Type B pancreatic cell (in vitro differentiated cells): ENCODE data around the gene GSTP1. TPM values are rescaled to one million over a fixed set of nuclear protein-coding genes. Genes with fewer than 3 reads are reported as not detected.
"Not testable (repeated sequence)": the region's sequence is repeated elsewhere in the genome, so short reads cannot be mapped to it uniquely, and the experiment has no call there.

ENCODE experiments used
- DNase-seq: peaks from one replicate; pipeline ENCODE4 v3.0.0; 2021; ENCODE audit warnings: mixed read lengths; ENCODE audit not compliant: unreplicated experiment; ENCODE audit errors: extremely low spot score
- H3K27ac Mint-ChIP-seq: 2 replicates; pipeline ENCODE4 v1.8.0; 2021; ENCODE audit warnings: mild to moderate bottlenecking, mixed read lengths
- H3K27me3 Mint-ChIP-seq: 2 replicates; pipeline ENCODE4 v1.8.0; 2021; ENCODE audit warnings: mixed read lengths
- H3K36me3 Mint-ChIP-seq: 2 replicates; pipeline ENCODE4 v1.8.0; 2021; ENCODE audit warnings: mixed read lengths
- H3K4me1 Mint-ChIP-seq: one replicate; pipeline ENCODE4 v1.8.0; 2021; ENCODE audit warnings: mixed read lengths; ENCODE audit not compliant: unreplicated experiment
- H3K4me3 Mint-ChIP-seq: 2 replicates; pipeline ENCODE4 v1.8.0; 2021; ENCODE audit warnings: mild to moderate bottlenecking, mixed read lengths
- H3K9me3 Mint-ChIP-seq: 2 replicates; pipeline ENCODE4 v1.8.0; 2021; ENCODE audit warnings: mixed read lengths
- total RNA-seq: library from RNA; stranded (reverse); gene quantifications from 2 replicates; pipeline ENCODE4 v1.2.1, GENCODE V29; 2021; ENCODE audit warnings: low replicate concordance
- TF ChIP-seq, protein P1 (sequence below): fragments of 200-600 bp; sonication (generic); conservative IDR thresholded peaks from 2 replicates; pipeline ENCODE4 v1.5.0; 2021; ENCODE audit warnings: antibody characterized with exemption, mild to moderate bottlenecking

The GSTP1 gene
- total RNA-seq, 1 donor from 2014 or later, result 1,009 TPM

DNA sequence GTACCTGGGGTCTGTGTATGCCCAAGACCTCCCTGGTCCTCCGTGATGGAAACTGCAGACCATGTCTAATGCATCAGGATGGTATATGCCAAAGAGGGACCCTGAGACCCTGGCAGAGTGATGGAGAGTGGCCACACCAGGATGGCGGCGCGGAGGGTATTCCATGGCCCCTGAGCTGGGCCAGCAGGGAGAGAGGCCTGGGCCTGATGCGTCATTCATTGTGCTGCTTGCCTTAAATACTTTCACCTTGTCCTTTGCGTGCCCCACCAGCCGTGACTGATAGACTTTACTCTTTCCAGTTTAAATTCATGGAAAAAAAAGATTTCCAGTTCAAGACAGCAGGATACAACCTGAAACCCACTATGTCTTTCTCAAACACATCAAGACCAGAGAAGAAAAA, 17.5 kb downstream of the GSTP1 start:
- peaks cover 15% of the 10 kb centered on the region for H3K27me3 Mint-ChIP-seq
- H3K4me1 Mint-ChIP-seq, result peaks cover 10% of the 10 kb centered on the region

GRCh38 chr11:67604119-67604518, 20.5 kb downstream of the GSTP1 start:
- not testable (repeated sequence) for H3K9me3 Mint-ChIP-seq, H3K4me1 Mint-ChIP-seq, H3K36me3 Mint-ChIP-seq, DNase-seq
- Mint-ChIP-seq H3K4me3 (peak overlapping the region; percentile 42), H3K27me3 (peaks cover 15% of the 10 kb centered on the region), H3K27ac (peak overlapping the region; percentile 31)

More for the DNA sequence above, 17.5 kb downstream of the GSTP1 start:
- no peak for DNase-seq
- TF ChIP-seq, protein P1, sequence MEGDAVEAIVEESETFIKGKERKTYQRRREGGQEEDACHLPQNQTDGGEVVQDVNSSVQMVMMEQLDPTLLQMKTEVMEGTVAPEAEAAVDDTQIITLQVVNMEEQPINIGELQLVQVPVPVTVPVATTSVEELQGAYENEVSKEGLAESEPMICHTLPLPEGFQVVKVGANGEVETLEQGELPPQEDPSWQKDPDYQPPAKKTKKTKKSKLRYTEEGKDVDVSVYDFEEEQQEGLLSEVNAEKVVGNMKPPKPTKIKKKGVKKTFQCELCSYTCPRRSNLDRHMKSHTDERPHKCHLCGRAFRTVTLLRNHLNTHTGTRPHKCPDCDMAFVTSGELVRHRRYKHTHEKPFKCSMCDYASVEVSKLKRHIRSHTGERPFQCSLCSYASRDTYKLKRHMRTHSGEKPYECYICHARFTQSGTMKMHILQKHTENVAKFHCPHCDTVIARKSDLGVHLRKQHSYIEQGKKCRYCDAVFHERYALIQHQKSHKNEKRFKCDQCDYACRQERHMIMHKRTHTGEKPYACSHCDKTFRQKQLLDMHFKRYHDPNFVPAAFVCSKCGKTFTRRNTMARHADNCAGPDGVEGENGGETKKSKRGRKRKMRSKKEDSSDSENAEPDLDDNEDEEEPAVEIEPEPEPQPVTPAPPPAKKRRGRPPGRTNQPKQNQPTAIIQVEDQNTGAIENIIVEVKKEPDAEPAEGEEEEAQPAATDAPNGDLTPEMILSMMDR, result no peak
- Mint-ChIP-seq H3K9me3 (no peaks in the 10 kb centered on the region), H3K4me3 (no peak overlapping the region), H3K27ac (peak overlapping the region; percentile 4), H3K36me3 (no peaks in the 10 kb centered on the region)

DNA sequence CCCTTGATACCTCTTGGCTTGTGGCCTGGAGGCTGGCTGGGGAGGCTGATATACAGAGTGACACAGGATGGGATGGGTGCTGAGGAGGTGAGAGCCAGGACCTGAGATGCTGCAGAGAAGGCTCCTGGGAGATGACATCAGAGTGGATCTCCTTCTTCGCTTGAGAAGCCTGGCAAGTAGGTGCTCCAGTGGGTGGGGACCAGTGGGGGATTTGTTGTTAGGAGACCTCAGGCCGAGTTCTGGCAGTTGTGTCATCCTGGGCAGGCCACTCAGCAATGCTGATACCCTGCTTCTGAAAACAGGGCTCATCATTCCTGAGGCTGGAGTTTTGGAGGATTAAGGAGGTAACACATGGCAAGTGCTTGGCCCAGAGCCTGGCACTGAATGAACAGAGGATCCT, 21.2 kb downstream of the GSTP1 start:
- Mint-ChIP-seq H3K4me1 (peaks cover 10% of the 10 kb centered on the region), H3K9me3 (no peaks in the 10 kb centered on the region), H3K4me3 (peak overlapping the region; percentile 42), H3K36me3 (no peaks in the 10 kb centered on the region), H3K27ac (no peak overlapping the region), H3K27me3 (peaks cover 13% of the 10 kb centered on the region)
- TF ChIP-seq, protein P1, result no peak
- no peak for DNase-seq

DNA sequence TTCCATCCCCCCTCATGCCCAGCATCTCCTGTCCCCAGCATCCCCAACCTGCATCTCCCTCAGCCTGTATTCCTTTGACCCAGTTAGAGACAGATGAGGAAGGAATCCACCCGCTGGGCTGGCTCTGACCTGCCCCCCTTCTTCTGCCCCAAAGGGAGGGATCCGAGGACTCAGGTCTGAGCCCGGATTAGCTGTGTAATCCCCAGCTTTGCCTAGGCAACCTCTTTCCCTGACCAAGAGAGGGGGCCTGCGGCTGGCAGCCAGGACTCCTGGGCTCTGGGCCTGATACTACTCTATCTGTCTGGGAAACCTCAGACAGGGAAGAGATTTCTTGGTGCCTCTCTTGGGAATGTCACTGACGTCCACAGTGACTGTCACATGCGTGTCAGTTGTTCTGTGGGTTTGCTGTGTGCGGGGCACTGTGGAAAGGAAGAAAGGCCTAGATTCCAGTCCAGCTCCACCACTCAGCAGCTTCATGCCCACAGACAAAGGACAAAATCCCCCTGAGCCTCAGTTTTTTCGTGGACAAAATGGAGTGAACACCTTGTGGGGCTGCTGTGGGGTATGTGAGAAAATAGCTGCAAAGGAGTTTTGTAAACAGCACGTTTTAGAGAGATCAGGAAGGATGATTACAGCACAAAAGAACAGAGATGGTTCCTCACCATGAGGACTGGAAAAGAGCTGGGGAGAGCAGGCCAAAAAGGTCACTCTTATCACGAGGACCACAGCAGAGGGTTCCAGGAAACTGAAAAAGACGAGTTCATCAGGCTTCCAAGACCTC, 21.8 kb downstream of the GSTP1 start:
- Mint-ChIP-seq H3K27me3 (peaks cover 12% of the 10 kb centered on the region), H3K4me3 (peak overlapping the region; percentile 72), H3K4me1 (peaks cover 10% of the 10 kb centered on the region), H3K36me3 (no peaks in the 10 kb centered on the region), H3K9me3 (no peaks in the 10 kb centered on the region), H3K27ac (no peak overlapping the region)
- TF ChIP-seq, protein P1, result no peak
- no peak for DNase-seq

DNA sequence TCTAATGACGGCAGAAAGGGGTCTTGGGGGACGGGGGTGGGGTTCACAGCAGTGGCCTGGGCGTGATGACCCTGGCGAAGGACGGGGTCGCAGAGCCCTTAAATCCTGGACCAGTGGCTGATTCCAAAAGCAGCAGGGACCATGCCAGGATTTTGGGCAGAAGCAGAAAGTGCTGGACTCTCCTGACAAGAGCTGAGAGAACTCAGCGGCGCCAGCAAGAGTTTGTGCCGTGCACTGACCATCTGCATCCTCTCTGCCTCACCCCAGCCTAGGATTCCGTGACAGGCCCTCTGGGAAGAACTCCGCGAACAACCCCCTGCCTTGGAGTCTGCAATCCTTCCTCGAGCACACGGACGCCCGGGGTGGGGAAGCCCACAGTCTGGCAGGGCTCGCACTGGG, 22.5 kb downstream of the GSTP1 start:
- TF ChIP-seq, protein P1, result no peak
- H3K27ac Mint-ChIP-seq, result peak overlapping the region; percentile 46
- H3K36me3 Mint-ChIP-seq, result no peaks in the 10 kb centered on the region
- H3K4me3 Mint-ChIP-seq, result peak overlapping the region; percentile 89
- no peaks in the 10 kb centered on the region for H3K9me3 Mint-ChIP-seq
- H3K4me1 Mint-ChIP-seq, result peaks cover 6% of the 10 kb centered on the region
- no peak for DNase-seq
- peaks cover 12% of the 10 kb centered on the region for H3K27me3 Mint-ChIP-seq

DNA sequence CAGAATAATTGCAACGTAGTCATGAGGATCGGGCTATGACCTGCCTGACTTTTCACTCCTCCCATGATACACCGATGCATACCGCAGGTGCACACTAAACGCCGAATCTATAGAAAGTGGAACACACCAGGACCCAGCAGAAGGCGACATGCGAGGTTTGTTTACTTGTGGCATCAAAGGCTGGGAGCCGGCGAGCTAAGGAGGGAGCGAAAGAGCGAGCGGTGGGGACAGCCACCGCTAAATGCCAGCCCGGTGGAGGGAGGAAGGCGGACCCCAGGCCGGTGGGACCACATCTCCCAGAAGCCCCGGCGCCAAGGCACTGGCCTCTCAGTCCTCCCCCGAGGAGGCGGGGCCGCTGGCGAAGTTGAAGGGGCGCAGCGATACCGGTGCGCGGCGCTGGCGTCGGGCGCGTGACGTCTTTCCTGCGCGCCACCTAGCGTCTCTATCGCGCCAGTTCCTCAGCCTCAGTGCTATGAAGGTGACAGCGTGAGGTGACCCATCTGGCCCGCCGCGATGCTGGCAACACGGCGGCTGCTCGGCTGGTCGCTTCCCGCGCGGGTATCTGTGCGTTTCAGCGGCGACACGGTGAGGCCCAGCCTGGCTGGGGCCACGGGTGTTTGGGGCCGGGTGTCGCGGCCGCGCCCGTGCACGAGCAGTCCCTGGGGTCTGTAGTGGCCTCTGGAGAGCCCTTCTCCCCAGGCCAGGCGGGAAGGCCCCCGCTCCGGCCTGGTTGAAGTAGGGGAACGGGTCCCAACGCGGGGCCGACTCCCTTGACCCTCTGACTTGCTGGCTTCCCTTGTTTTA, 23.1 kb downstream of the GSTP1 start, which contains the start of gene NDUFV1:
NDUFV1 (plus strand) TSS at position 445 of the 804 bp plus-strand sequence; CDS start at position 514, 69 bp downstream.
- peak within 1 kb of the TSS; percentile 83 for H3K27ac Mint-ChIP-seq

More for the DNA sequence above, 23.1 kb downstream of the GSTP1 start, which contains the start of gene NDUFV1:
- peak; percentile 97 for DNase-seq
- H3K4me3 Mint-ChIP-seq, result peak within 1 kb of the TSS; percentile 89
- peaks cover 12% of the 10 kb centered on the region for H3K27me3 Mint-ChIP-seq
- no peaks in the 10 kb centered on the region for H3K36me3 Mint-ChIP-seq
- no peaks in the 10 kb centered on the region for H3K9me3 Mint-ChIP-seq
- peaks cover 6% of the 10 kb centered on the region for H3K4me1 Mint-ChIP-seq
- TF ChIP-seq, protein P1, result peak; percentile 70
